Dermis microvascular lymphatic vessel endothelial cell (primary cell): Measurements from ENCODE around the gene CAPG. TPM values are rescaled to one million over a fixed set of nuclear protein-coding genes. Genes with fewer than 3 reads are reported as not detected.
A peak's percentile ranks its signal among the peaks of the same experiment; 100 is the strongest.
"Not testable (repeated sequence)": the region's sequence is repeated elsewhere in the genome, so short reads cannot be mapped to it uniquely, and the experiment has no call there.

Source experiments
- DNase-seq, 2 donors: peaks; one replicate each; pipeline versions ENCODE4 v3.0.0 to v3.0.0-alpha.2; 2010; ENCODE audit warnings: low read depth in 2 of 2
- total RNA-seq: library from RNA; depleted of rRNA; stranded (reverse); fragments of >200 nt; gene quantifications from 2 replicates; pipeline ENCODE4 v1.2.1, GENCODE V29; 2014

The CAPG gene
- total RNA-seq, 1 donor from 2014 or later: 62.4 TPM

GRCh38 chr2:85420536-85421259, 10.5 kb upstream of the CAPG start:
- peak; percentile 40 to 68 for DNase-seq

- DNase-seq: no peak
Observed at GRCh38 chr2:85419009-85419675, 9.0 kb upstream of the CAPG start.

- DNase-seq: peak; percentile 66 to 85
Observed at GRCh38 chr2:85418132-85419008, 8.2 kb upstream of the CAPG start, which contains the start of gene SH2D6. SH2D6 (plus strand) TSS chr2:85418714; CDS start chr2:85429466, 10,752 bp downstream.

GRCh38 chr2:85415980-85416650, 5.9 kb upstream of the CAPG start:
- no peak for DNase-seq

GRCh38 chr2:85414761-85415553, 4.8 kb upstream of the CAPG start:
- DNase-seq: no peak

- DNase-seq: not testable (repeated sequence)
Observed at GRCh38 chr2:85414421-85414759, 4.2 kb upstream of the CAPG start.

- peak in 1 of 2 donors; percentile 58 for DNase-seq
Observed at GRCh38 chr2:85413592-85414420, 3.6 kb upstream of the CAPG start.

- DNase-seq: no peak
Observed at GRCh38 chr2:85411405-85411748, 1.2 kb upstream of the CAPG start.

GRCh38 chr2:85410584-85411404, 628 bp upstream of the CAPG start:
- DNase-seq: no peak

GRCh38 chr2:85405201-85406059, 4.7 kb downstream of the CAPG start:
- peak; percentile 70 to 77 for DNase-seq

GRCh38 chr2:85401844-85402243, 8.3 kb downstream of the CAPG start:
- no peak for DNase-seq

GRCh38 chr2:85401464-85401805, 8.7 kb downstream of the CAPG start:
- no peak for DNase-seq

- DNase-seq: no peak
Observed at GRCh38 chr2:85400541-85401463, 9.4 kb downstream of the CAPG start.

GRCh38 chr2:85400023-85400422, 10.1 kb downstream of the CAPG start:
- no peak for DNase-seq

GRCh38 chr2:85399183-85399455, 11.0 kb downstream of the CAPG start:
- DNase-seq: no peak

GRCh38 chr2:85398426-85399182, 11.6 kb downstream of the CAPG start:
- no peak for DNase-seq

GRCh38 chr2:85397925-85398331, 12.2 kb downstream of the CAPG start:
- DNase-seq: no peak
